CD4-positive, alpha-beta T cell treated with Interleukin-17A for 4 hours (primary cell): ENCODE measurements around the gene PDX1.
"Not testable (repeated sequence)": the region's sequence is repeated elsewhere in the genome, so short reads cannot be mapped to it uniquely, and the experiment has no call there.

Experiments used
- DNase-seq: peaks from one replicate; pipeline ENCODE4 v3.0.0-alpha.2; 2020; ENCODE audit warnings: mixed read lengths

The PDX1 gene

DNA sequence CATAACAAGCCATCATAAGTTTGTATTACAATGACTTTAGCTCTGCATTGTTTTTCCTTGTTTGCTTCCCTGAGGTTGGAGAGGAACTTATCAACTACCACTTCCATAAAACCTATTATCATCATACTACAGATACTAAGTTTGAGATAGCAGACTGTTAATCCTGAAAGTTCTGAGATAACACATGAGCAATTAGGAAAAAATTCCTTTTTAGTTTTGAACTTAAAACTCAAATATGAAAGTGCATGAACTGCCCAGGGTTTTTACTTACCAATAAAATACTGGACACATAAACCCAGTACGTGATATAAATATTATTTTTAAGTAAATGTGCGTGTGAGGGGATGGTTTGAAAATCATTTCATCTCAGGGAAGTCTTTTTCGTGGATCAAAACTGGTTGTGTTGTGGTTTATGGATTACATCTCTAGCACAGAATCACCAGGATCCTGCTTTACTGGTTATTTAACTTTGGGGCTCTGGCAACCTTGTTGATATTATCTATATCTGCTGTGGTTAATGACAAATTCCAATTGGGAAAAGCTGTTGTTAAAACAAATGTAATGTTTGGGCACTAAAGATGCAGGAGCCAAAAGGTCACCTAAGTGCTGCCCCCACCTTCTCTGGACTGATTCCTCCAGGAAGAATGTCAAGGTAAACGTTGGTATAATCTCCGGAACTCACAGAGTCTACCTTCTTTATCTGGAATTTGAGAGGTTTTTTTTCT is 36.9 kb downstream of the PDX1 start:
- DNase-seq, result no peak

DNA sequence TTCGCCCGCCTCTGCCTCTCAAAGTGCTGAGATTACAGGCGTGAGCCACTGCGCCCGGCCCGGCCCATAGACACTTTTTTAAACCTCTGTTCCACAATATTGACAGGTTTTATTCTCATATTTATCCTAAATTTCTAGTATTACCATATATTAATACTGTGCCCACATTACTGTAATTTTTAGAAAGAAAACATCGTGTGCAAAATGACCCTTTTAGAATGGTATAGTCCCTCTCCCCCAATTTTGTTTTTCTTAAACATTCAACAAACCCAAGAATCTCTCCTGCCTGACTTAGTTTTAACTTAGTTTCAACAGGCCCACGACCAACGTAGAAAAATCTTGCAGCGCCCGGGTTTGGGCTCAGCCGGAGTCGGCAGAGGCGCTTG is 40.2 kb downstream of the PDX1 start:
- DNase-seq, result no peak

DNA sequence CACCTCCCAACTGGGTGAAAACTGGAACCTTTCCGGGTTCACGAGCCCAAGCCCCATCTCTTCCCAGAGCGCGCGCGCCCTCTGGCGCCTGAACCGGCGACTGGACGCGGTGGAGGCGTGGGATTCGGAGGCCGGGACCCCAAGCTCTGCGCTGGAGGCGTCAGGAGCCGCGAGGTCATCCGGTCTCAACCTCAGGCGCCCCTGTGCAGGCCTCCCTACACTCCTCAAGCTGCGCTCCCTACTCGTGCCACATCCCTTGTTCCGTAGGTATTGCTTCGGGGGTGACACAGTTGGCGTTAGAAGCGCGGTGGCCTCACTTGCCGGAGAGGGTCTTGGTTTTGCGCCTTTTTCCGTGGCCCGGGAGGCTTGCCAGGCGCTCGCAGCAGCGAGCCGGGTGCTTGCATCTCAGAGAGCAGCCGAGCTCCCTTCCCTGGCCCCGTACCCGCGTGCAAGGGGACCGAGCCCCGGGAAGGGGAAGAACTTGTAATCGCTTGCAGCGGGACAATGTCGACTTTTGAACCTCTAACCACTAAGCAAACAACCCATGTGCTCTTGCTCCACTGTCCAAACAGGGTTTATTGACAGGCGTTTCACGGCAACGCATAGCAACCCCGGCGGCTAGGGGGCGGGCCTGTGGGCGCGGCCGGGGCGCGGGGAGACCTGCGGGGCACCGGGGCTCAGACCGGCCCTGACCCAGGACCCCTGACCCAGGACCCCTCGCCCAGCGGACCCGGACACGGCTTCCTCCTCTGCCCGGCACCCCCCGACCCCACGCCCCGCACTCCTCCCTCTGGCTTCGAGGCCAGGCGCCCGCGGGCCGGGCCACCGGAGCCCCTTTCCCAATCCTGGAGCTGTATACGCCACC is 40.8 kb downstream of the PDX1 start:
- DNase-seq, result no peak

DNA sequence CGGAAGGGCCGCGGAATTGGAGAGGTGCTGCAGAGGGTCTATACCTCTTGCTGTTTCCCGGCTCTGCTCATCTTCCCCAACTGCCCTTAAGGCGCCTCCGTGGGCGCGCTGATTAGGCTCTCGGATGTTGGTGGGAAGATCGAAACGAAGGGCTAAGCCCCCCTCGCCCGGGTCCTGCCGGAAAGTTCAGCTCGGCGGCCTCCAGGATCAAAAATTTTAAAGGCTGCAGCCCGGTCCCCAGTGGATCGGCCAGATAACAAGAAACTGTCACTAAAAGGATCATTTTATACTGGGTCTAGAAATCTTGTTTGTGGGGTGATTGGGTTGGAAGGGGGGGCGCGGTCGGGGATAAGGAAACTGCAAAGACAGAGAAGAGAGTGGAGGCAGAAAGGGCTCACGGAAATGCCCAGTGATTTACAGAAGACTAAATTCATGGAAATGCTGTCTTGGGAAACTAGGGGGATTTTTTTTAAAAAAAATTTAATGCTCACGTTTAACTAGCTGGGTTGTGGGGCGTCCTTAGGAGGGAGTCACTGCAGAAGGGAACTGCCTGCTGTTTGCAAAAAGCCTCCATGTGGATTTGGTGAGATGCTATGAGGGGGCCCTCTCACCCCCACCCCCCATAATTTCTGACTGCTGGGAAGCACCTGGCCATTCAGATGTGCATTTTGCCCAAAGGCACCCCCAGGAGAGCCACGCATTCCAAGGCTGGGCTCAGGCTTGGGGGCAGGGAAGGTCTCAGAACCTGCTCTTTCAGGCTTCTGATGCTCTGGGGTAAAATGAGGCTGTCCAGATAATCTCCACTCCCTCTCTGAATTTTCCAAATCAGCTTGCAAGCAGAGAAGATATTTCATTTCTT is 41.7 kb downstream of the PDX1 start:
- no peak for DNase-seq

DNA sequence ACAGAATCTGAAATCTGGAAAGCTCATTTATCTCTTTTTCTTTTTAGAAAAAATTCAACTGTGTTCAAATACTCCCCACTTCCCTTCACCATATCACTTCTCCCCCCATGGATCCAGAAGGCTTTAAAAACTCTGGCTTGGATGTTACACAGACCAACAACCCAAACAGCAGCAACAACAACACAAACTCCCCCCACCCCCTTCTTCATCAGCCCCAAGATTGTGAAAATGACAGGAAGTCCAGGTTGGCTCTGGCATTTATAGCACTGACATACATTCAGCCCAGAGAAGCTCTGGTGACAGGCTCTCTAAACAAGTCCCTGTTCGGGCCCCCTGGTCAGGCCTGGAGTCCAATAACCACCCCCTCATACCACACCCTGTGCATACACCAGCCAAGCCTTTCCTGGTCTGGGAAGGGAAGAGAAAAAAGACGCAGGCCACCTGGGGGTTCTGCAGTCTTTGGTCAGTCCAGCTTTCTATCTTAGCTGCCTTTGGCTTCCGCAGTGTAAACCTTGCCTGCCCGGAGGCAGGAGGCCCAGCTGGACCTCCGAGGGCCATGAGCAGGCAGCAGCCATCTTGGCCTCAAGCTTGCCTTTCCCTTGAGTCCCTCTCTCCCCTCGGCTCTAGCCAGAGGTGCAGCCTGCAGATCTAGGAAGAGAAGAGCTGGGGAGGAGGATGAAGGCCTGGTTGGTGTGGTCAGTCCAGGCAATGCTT is 42.5 kb downstream of the PDX1 start:
- no peak for DNase-seq

DNA sequence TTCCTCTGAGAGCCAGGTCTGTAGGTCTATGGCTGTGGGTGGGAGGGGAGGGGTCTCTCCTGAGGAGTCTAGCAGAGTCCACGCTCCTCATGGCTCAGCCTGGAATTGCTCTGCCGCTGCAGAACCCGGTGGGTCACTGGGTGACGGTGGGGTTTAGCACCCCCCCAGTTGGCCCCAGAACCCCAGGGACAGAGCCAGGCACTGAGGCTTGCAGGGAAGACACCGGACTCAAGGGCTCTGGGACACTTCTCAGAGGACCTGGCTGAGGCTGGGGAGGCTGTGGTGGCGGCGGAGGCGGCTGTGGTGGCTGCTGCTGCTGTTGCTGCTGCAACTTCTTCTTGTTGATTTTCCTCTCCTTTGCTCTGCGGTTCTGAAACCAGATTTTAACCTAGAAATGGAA is 43.2 kb downstream of the PDX1 start:
- DNase-seq, result no peak

DNA sequence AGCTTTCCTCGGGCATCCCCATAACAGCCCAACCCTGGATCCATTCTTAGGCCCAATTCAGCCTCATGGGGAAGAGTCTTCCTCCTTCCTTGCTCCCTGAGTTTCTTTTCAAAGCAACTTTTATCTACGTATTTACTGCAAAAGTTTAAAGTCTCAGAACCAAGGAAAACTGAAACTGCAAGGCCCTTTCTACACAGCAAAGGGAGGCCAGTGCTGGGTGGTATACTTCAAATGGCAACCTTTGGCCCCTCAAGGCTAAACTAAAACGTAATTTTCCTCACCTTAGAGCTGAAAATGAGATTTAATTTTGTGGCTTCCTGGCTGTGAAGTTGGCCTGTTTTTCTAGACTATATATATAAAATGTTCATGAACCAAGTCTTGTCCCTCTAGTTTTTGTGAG is 43.7 kb downstream of the PDX1 start:
- DNase-seq, result no peak

DNA sequence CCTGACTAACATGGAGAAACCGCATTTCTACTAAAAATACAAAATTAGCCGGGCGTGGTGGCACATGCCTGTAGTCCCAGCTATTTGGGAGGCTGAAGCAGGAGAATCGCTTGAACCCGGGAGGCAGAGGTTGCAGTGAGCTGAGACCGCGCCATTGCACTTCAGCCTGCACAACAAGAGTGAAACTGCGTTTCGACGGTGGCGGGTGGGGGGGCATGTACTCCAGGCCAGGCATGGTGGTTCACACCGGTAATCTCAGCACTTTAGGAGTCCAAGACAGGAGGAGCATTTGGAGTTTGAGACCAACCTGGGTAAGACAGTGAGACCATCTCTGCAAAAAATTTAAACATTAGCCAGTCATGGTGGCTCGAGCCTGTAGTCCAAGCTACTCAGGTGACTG is 44.4 kb downstream of the PDX1 start:
- not testable (repeated sequence) for DNase-seq

DNA sequence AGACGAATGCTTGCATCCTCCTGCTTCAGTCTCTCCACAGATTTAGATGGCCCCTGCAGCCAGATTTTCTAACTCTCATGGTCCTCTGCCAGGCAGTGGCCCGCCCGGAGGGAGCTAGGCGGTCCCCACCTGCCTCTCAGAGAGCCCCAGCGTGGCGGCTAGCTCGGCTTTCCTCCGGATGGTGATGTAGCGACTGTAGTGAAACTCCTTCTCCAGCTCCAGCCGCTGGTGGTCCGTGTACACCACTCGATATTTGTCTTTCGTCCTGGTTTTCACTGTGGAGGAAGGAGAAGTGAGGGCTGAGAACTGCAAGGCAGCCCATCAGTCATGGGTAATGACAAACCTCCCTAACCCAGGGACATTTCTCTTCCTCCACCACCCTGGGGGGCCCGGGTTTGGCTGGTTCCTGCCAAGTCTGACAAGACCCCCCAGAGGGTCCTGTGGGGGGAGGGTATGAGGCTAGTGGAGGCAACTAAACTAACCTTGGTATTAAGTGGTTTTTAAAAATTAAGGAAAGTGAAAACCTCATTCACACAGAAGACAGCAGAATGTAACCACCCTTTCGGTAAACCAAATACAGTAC is 45.0 kb downstream of the PDX1 start:
- no peak for DNase-seq

DNA sequence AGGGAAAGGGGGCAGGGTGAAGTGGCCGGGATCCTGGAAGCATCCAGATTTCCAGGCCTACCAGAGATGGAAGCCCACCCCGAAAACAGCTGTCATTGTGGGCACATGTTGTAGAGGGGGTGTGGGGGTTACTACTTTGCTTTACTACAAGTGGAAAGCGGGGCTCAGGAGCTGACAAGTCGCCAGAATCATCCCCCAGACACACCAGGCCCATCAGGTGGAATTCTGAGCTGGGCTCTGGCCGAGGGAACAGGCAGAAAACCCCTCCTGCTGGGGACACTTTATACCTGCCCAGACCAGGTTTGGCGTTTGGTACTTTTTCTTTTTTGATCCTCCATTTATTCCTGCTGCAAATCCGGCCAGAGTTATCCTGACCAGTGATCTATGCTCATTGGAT is 45.5 kb downstream of the PDX1 start:
- DNase-seq, result no peak

DNA sequence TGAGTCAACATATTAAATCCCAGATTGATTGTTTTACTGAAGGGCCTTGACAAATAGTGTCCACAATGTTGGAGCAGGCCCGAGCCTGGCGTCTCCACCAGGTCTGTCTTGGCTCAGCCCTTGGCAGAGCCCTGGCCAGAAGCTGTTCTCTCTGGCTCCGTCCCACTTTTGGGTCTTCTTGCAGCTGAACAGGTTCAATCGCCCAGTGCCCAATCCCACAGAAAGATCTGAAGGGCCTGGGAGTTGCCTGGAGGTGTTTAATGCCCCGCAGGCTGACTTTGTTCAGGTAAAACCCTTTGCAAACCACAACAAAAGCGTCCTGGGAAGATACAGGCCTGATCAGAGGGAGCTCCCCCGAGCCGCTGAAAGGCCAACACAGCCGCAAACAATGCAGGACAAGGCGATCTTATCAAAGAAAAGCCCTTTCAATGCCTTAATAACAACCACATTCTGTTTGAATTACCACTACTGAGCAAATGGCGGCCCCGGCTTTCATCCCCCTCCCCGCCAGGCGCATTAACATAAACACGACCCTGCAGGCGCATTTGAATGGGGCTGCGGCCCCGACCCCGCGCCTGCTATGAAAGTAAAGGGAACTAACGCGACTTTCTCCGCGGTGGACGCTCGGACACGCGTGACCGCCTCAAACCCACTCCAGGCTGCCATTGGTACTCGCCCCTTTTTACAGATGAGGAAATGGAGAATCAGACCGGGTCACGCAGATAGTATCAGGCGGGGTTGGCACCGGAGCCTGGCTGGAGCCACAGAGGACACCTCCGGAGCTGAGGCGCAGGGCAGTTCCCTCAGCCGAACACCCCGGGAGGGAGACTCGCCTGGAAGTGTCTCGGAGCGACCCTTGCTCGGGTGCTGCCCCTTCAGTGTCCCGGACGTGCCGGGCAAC is 46.2 kb downstream of the PDX1 start:
- DNase-seq, result no peak

DNA sequence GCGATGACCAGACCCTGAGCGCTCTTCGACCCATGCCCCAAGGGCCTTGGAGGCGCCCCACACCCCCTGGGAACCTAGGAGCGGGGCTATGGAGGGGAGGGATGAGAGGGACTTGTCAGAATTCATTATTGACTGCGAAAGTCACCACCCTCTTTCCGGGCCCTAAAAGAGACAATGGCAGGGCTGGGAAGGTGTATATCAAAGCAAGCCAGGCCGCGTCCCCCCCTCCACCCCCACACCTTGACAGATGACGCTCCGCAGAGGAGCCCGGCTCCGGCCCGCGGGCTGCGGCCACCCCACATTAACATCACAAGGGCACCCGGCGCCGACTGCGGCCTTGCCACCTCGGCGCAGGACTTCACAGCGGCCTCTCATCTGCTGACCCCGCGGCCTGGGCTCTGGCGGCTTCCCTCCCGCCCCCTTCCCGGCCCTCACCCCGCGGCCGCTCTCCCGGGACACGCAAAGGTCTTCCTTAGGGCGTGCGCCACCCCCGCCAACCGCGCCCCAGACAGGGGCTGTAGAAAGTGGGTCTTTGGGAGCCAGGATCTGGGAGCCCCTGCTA is 46.9 kb downstream of the PDX1 start:
- DNase-seq, result no peak

DNA sequence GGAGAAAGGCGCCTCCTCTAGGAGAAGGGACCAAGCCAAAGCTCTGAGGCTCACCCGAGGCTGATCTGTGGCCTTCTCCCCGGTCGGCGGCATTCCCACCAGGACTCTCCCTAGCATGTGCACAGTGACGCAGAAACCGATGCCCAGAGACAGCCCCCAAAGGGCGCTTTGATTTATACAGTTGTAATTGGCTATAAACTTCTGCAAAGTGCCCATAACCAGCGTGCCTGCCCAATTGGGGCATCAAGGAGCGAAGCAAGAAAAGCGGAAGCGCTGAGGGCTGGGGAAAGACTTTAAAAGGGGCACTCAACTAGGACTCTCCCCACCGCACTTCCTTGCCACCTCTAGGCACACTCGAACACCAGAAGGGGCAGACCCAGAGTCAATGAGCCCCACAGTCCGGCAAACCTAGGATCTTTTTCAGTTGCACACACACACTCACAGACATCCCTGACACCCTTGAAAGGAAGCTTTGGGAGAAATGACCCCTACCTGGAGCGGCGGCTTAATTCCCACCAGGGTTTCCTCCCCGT is 47.5 kb downstream of the PDX1 start:
- DNase-seq, result no peak

DNA sequence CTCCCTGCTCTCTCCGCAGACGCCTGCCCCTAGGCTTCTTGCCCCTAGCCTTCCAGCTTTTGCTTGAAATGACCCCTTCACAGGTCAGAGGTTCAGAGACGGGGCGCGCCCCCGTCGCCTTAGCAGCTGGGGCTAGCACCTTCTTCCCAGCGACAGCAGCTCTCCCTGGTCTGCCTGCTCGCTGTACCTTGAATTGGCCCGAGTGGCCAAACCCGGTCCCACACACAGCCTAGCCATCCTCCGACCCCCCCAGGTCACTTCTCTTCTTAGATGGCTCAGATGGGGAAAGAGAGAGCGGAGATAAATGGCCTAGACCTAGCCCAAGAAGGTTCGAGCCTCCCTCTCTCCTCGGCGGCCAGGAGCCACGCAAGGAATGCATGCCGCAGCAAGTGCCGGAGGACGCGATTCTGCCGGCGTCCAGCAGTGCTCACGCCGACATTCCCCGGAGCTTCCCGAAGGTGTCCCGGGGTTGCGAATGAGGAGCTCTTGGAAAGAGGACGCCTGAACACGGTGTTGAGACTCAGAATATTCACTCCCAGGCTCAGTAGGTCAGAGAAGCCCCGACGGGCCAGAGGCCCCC is 48.0 kb downstream of the PDX1 start:
- no peak for DNase-seq

DNA sequence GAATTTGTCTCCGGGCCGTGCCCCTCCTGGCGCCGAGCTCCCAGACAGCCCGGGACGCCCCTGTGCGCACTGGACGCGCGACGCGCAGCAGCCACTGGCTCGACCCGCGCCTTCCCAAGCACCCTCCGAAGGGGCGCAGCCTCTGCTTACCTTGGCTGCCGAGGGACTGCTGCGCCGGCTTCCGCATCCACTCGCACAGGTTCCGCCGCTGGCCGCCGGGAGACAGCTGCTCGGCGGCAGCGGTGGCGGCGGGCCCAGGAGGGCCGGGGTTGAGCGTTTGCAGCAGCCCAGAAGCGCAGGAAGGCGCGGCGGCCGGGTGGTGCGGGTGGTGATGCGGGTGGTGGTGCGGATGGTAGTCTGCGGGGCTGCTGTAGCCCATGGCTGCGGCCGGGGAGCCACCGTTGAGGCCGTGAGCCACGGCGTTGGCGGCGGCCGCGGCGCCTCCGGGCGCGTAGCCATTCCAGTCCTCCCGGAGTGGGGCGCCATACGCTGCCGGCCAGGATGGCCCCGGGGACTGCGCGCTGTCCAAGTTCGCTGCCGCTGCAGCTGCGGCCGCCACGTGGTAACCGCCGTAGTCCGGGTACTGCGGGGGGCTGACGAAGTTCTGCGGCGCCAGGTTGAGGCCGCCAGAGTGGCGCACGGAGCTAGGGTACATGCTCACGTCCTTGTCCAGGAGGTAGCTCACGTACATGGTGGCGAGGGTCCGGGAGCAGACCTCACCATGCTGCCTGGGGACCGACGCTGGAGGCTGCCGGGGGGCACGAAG is 48.7 kb downstream of the PDX1 start:
- DNase-seq, result no peak

DNA sequence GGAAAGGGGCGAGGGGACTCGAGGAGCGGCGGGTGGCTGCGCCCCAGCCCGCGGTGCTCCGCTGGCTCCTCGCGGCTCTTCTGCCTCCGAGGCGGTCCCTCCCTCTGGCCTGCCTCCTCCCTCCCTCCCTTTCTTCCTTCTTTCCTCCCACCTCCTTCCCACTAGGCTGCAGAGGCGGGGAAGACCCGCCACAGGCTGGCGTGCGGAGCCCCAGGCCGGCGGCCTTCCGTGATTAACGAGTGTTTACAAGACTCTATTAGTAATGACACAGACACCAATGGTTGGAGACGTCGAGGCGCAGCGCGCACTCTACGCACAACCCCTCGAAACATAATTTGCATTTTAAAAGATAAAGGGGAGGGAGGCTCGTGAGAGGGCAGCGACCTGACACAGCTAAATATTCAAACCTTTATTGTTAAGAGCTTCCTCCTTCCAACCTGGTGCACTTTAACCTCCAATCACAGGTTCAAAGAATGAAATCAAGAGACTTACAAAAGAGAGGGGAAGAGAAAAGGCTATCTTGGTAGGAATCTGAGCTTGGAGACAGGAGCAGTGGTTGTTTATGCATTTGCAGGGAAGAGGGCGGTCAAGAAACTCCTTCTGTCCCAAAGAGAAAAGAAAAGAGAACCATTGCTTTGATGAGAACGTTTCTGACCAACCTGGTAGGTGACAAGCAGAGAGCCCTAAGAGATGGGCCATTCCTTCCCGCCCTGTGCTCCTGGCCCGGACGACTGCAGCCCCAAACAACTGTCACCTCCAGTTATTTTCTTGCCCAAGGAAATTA is 49.5 kb downstream of the PDX1 start, which contains the start of gene CDX2:
CDX2 (minus strand) TSS at position 234 of the 784 bp plus-strand sequence. CDS start 309 bp downstream, outside the sequence.
- no peak for DNase-seq

DNA sequence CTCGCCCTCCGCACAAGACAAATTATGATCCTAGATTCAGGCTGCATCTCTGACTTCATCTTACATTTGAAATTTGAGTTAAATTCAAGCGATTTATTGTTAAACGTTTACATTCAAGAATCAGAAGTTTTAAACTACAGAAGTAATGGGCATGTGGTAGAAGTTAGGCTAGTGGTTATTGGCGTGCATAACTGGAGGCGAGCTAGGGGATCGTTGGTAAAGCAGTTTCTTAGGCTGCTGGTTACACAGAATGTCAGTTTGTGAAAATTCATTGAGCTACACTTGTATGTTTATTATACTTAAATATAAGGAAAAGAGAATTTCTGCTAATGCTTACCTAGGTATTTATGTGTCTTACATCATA is 50.0 kb downstream of the PDX1 start:
- no peak for DNase-seq
